NCI-H2227 (cell line): ENCODE results near the gene IGF2BP3.

Experiments used
- DNase-seq: peaks from one replicate; lab custom pipeline; 2025; ENCODE audit not compliant: unreplicated experiment; lab: John Stamatoyannopoulos, UW

Gene IGF2BP3

GRCh38 chr7:23272275-23272674, 198.0 kb downstream of the IGF2BP3 start:
- no peak for DNase-seq

- DNase-seq: no peak
Observed at GRCh38 chr7:23268746-23269145, 201.5 kb downstream of the IGF2BP3 start.

GRCh38 chr7:23268167-23268566, 202.1 kb downstream of the IGF2BP3 start:
- DNase-seq: no peak

GRCh38 chr7:23267357-23267756, 202.9 kb downstream of the IGF2BP3 start:
- no peak for DNase-seq

- no peak for DNase-seq
Observed at GRCh38 chr7:23266918-23267317, 203.4 kb downstream of the IGF2BP3 start.

- DNase-seq: no peak
Observed at GRCh38 chr7:23264916-23265458, 205.3 kb downstream of the IGF2BP3 start.

GRCh38 chr7:23261843-23262452, 208.3 kb downstream of the IGF2BP3 start:
- DNase-seq: peak; percentile 61

- no peak for DNase-seq
Observed at GRCh38 chr7:23260371-23260770, 209.9 kb downstream of the IGF2BP3 start.
